Anterior cingulate cortex (tissue), 58 donors: ENCODE measurements around the gene CCDC88C.

Source experiments
- DNase-seq, 58 donors: peaks; one replicate each; lab custom pipeline; 2025; lab: John Stamatoyannopoulos, UW

The CCDC88C gene

GRCh38 chr14:91369628-91370445 is 47.8 kb downstream of the CCDC88C start:
- DNase-seq = peak in 26 of 58 donors; percentile 10 to 77 (median 35)

GRCh38 chr14:91368776-91369416 is 48.7 kb downstream of the CCDC88C start:
- DNase-seq = no peak

GRCh38 chr14:91367173-91368171 is 50.1 kb downstream of the CCDC88C start:
- DNase-seq = peak in 5 of 58 donors; percentile 16 to 34 (median 21)

GRCh38 chr14:91366749-91367148 is 50.9 kb downstream of the CCDC88C start:
- no peak for DNase-seq

- DNase-seq = no peak
Observed at GRCh38 chr14:91365552-91365951, 52.1 kb downstream of the CCDC88C start.

GRCh38 chr14:91364524-91365270 is 52.9 kb downstream of the CCDC88C start:
- DNase-seq = no peak

GRCh38 chr14:91363776-91364523 is 53.7 kb downstream of the CCDC88C start:
- peak in 6 of 58 donors; percentile 13 to 39 (median 30) for DNase-seq

- DNase-seq = peak in 1 of 58 donors; percentile 32
Observed at GRCh38 chr14:91361233-91361811, 56.3 kb downstream of the CCDC88C start.

- no peak for DNase-seq
Observed at GRCh38 chr14:91360490-91361232, 57.0 kb downstream of the CCDC88C start.

- no peak for DNase-seq
Observed at GRCh38 chr14:91358654-91359220, 58.9 kb downstream of the CCDC88C start.

- no peak for DNase-seq
Observed at GRCh38 chr14:91358025-91358319, 59.6 kb downstream of the CCDC88C start.

GRCh38 chr14:91357272-91358024 is 60.2 kb downstream of the CCDC88C start:
- no peak for DNase-seq

- DNase-seq = no peak
Observed at GRCh38 chr14:91356181-91356763, 61.3 kb downstream of the CCDC88C start.

GRCh38 chr14:91354979-91355685 is 62.5 kb downstream of the CCDC88C start:
- no peak for DNase-seq

- peak in 17 of 58 donors; percentile 8 to 47 (median 31) for DNase-seq
Observed at GRCh38 chr14:91354221-91354916, 63.3 kb downstream of the CCDC88C start.
